Epithelial cell of esophagus (primary cell): ENCODE data around the gene ENAH.

ENCODE experiments used
- DNase-seq: peaks from one replicate; pipeline ENCODE4 v3.0.0; 2010; ENCODE audit warnings: low read depth
- H3K4me3 ChIP-seq: 2 replicates; pipeline ENCODE4 v1.5.1; 2011; ENCODE audit warnings: mild to moderate bottlenecking, low read length, control low read depth
- TF ChIP-seq, protein P1 (sequence below): IDR thresholded peaks from 2 replicates; pipeline ENCODE4 v1.5.1; 2011; ENCODE audit warnings: low read depth, mild to moderate bottlenecking, low read length, control low read depth, inconsistent platforms; ENCODE audit not compliant: insufficient read depth; ENCODE audit errors: missing control alignments

The ENAH gene

DNA sequence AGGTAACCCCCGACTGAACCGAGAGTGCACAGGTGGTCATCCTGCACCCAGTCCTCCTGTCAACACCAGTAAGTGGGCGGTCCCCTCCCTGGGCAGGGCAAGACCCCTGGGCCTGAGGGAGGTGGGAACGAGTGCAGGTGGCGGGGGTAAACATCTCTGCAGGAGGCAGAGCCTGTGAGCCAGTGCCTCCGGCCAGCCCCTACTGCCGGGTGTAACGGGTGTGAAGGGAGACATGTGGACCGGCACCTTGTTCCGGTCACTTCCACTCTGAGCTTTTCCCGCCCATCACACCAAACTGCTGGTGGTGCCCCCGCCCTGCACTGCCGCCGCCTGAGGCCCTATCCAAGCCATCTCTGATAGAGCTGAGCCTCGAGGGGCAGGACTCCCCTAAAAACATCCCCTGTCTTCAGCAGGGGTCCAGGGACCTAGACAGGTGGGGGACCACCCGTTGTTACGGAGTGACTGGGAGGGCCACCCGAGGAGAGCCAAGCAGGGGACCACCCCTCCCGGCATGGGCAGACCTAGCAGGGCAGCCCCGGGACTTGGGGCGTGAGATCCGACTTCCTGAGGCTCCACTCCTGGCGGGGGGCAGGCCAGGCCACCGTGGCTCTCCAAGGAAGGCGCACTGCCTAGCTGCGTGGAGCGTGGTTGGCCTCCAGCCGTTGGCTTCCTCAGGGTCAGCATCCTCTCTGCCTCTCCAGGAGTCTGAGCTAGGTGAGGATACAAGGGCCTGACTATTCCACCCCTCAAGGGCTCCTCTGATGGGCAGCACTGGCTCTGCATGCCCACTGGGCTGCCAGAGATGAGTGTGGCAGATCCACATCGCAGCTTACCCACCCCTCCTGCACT, 181.2 kb downstream of the ENAH start:
- H3K4me3 ChIP-seq: no peak overlapping the region
- TF ChIP-seq, protein P1, sequence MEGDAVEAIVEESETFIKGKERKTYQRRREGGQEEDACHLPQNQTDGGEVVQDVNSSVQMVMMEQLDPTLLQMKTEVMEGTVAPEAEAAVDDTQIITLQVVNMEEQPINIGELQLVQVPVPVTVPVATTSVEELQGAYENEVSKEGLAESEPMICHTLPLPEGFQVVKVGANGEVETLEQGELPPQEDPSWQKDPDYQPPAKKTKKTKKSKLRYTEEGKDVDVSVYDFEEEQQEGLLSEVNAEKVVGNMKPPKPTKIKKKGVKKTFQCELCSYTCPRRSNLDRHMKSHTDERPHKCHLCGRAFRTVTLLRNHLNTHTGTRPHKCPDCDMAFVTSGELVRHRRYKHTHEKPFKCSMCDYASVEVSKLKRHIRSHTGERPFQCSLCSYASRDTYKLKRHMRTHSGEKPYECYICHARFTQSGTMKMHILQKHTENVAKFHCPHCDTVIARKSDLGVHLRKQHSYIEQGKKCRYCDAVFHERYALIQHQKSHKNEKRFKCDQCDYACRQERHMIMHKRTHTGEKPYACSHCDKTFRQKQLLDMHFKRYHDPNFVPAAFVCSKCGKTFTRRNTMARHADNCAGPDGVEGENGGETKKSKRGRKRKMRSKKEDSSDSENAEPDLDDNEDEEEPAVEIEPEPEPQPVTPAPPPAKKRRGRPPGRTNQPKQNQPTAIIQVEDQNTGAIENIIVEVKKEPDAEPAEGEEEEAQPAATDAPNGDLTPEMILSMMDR: no peak
- DNase-seq: no peak

DNA sequence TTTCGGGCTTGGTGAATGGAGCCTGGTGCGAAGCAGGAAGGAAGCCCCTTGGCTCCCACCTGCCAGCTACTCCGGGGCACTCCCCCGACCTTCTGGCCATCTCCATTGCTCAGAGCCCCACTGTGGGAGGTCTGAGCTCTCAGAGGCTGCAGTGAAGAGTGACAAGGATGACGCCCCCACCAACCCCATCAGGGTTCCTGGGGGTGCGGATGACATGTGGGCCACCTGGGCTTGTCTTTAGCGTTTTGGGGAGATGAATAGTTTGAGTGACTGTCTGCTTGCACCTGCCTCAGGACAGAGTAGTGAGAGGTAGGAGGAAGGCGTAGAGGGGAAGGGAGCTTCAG, 181.8 kb downstream of the ENAH start:
- DNase-seq: no peak
- TF ChIP-seq, protein P1: no peak
- H3K4me3 ChIP-seq: no peak overlapping the region

DNA sequence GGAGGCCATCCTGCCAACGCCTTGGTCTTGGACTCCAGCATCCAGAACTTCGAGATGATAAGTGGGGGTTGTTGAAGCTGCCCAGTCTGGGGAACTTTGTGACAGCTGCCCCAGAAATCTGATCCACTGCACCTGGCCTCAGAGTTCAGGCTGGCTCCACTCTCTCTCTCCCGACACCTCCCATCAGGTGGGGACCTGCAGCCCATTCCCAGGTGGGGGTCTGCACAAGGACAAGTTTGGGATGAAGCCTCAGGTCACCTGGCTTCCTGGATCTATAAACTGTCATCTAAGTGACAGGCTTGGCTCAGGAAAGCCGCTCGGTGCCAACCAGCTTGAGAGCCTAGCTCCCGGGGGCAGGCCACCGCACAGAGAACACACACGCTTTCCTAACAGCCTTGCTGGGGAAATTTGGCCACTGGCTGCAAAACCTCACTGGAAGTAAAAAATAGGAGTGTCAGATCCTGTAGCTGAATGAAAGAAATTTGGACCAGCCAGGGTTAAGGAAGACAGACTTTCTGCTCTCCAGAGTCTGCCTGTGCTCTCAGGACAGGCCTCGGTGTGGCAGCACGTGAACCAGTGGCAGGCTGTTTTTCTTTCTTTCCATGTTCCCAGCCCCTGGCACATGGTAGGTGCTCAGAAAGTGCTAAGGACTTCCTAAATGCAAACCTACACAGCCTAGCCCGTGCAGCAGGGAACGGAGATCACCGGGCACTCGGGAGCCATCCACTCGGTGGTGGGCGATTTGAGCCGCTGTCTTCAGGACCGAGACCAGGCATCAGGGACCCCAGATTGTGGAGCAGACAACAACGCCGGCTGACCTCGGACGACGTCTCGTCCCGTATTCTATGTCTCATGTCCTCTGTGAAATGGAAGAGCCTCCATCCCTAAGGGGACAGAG, 182.5 kb downstream of the ENAH start:
- TF ChIP-seq, protein P1: no peak
- no peak overlapping the region for H3K4me3 ChIP-seq
- DNase-seq: no peak

DNA sequence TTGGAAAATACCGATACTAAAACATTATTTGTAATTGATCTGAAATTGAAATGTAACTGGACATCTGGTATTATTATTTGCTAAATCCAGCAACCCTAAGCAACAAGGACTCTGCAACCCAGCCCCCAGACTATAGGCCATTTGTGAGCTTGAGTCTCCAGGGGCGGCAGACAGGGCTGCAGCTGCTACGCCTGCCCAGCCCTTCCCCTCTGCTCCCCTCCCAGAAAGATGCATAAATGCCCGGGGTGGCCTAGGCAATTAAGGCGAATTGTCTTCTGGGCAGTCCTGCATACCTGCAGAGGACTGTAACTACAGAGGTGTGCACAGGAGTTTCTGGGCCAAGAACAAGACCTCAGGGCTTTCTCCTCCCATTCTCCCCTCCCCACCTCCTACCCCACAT, 183.9 kb downstream of the ENAH start:
- TF ChIP-seq, protein P1: no peak
- no peak for DNase-seq
- H3K4me3 ChIP-seq: no peak overlapping the region

DNA sequence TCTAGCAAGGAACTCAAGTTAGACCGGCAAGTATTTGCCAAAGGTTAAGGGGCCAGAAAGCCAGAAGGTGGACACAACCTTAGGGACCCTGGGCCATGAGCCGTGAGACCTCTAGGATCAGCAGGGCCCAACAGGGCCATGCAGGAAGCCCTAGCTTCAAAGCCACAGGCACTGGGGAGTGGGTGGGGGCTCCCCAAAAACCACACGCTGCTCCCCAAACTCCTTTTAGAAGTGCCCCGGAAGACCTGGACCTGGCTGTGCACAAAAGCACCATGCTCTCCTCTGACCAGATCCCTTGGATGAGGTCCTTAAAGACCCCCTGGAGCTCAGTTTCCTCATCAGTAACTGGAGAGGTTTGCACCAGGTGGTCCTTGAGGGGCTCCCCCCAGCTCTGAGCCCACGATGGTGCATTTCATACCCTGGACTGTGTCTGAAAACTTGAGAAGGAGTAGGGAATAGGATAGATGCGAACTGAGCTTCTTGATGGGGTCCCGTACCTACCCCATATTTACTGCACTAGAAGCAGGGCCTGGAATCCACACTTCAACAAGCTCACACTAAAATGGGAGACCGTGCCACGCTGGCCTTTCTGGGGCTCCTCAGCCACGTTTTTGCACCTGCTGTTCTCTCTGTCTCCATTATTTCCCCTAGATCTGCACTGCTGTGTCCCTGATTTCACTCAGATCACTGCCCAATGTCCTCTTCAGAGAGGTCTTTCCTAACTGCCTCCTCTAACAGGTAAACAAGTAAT, 184.5 kb downstream of the ENAH start:
- H3K4me3 ChIP-seq: no peak overlapping the region
- no peak for DNase-seq
- TF ChIP-seq, protein P1: no peak

DNA sequence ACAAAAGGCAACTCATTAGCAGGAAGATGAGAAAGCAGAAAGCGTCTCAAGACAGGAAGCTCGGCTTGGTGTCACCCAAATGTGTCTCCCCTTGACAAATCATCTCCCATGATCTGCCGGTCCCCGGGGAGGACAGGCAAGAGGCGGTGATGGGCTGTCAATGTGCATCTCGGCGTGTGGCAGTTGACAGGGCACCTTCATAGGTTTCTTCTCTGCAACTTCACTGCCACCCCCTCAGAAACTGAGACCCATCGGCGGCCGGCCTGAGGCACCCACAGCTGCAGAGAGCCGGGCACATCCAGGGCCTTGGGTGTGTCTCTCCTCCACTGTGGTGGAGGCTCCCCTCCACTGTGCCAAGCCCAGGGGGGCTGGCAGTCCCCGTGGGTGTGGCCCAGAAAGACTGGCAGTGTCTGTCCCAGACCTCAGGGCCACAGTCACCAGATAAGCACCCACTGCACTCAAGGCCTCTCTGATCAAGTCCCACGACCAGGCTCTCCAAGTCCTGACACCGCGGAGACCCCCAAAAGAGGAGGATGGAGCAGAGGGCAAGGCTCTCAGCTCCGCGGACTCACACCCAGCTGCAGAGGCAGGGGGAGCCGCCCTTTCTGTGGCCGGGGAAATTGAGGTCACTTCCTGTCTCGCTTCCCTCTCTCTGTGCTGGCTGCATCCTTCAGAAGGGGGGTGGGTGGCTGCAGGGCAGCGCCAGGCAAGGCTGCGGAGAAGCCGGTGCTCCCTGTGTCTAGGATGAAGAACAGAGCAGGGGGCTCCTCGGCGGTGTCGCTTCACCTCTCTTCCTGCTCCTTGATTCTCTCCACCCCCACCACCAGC, 185.5 kb downstream of the ENAH start:
- no peak for DNase-seq
- TF ChIP-seq, protein P1: no peak
- H3K4me3 ChIP-seq: no peak overlapping the region
